ENCODE data around the gene CHMP1B. TPM values are rescaled to one million over a fixed set of nuclear protein-coding genes. Genes with fewer than 3 reads are reported as not detected.
"Not testable (repeated sequence)": the region's sequence is repeated elsewhere in the genome, so short reads cannot be mapped to it uniquely, and the experiment has no call there.

CHMP1B gene
- total RNA-seq, 2 donors from 2014 or later, result 42.3 to 80.1 TPM

GRCh38 chr18:11891737-11892136 lies 40.5 kb downstream of the CHMP1B start:
- Histone ChIP-seq H3K27ac (no peak overlapping the region), H3K4me1 (no peaks in the 10 kb centered on the region), H3K36me3 (peaks cover 3% of the 10 kb centered on the region), H3K9ac (ENCODE audit: low read depth in 2 of 2, low read length in 2 of 2) (no peak overlapping the region), H3K9me3 (no peaks in the 10 kb centered on the region), H3K4me3 (no peak overlapping the region), H3K27me3 (no peaks in the 10 kb centered on the region)
- intact Hi-C loops (cut with DNase I), result no loop called here
- no peak for DNase-seq
- no peak for TF ChIP-seq CTCF (IDR thresholded peaks at IDR 0.05)

DNA sequence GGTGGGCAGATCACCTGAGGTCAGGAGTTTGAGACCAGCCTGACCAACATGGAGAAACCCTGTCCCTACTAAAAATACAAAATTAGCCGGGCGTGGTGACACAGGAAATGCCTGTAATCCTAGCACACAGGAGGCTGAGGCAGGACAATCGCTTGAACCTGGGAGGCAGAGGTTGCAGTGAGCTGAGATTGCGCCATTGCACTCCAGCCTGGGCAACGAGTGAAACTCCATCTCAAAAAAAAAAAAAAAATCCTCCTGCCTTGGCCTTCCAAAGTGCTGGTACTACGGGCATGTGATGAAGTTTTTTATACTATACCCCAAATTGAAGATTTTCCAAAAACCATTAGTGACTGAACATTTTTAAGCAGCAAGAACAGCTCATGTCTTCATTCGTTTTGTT lies 41.2 kb downstream of the CHMP1B start:
- H3K9ac ChIP-seq (ENCODE audit: low read depth in 2 of 2, low read length in 2 of 2); intact Hi-C loops (cut with DNase I); H3K4me3 ChIP-seq; DNase-seq; H3K27ac ChIP-seq; H3K27me3 ChIP-seq; H3K4me1 ChIP-seq; H3K9me3 ChIP-seq; H3K36me3 ChIP-seq: not testable (repeated sequence)

DNA sequence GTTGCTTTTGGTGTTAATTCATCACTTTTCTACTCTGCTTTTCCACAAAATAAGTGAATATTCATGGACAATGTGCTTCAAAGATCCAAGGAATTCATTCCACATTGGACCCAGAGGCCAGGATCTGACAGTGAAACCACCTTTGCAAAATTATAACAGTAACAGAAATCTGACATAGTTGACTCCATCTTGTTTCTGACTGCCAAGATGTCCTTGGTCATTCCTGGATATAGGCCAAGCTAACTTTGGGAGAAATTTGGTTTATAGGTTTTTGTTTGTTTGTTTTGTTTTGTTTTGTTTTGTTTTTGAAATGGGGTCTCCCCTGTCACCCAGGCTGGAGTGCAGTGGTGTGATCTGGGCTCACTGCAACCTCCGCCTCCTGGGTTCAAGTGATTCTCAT lies 46.6 kb downstream of the CHMP1B start:
- Histone ChIP-seq H3K27me3 (no peaks in the 10 kb centered on the region), H3K9me3 (no peaks in the 10 kb centered on the region), H3K9ac (ENCODE audit: low read depth in 2 of 2, low read length in 2 of 2) (no peak overlapping the region), H3K4me3 (no peak overlapping the region), H3K4me1 (no peaks in the 10 kb centered on the region), H3K27ac (no peak overlapping the region), H3K36me3 (no peaks in the 10 kb centered on the region)
- TF ChIP-seq CTCF (IDR thresholded peaks at IDR 0.05), result no peak
- DNase-seq, result no peak
- intact Hi-C loops (cut with DNase I), result no loop called here

DNA sequence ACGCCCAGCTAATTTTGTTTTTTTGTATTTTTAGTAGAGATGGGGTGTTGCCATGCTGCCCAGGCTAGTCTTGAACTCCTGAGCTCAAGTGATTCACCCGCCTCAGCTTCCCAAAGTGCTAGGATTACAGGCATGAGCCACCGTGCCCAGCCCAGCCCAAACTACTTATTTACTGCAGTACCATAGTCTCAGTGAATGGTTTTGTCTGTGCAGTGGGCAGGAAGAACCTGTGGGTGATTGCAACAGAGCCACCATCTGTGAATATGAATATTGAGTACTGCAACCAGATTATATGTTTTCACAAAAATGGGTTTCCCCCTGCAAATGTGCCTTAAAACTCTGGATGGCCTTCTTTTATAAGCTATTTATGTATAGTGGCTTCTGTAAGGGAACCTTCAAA lies 47.9 kb downstream of the CHMP1B start:
- no peaks in the 10 kb centered on the region for H3K4me1 ChIP-seq
- no peak overlapping the region for H3K4me3 ChIP-seq
- H3K9me3 ChIP-seq, result no peaks in the 10 kb centered on the region
- DNase-seq, result no peak
- no peak overlapping the region for H3K27ac ChIP-seq
- H3K36me3 ChIP-seq, result no peaks in the 10 kb centered on the region
- H3K9ac ChIP-seq (ENCODE audit: low read depth in 2 of 2, low read length in 2 of 2), result no peak overlapping the region
- intact Hi-C loops (cut with DNase I), result no loop called here
- H3K27me3 ChIP-seq, result no peaks in the 10 kb centered on the region
- no peak for TF ChIP-seq CTCF (IDR thresholded peaks at IDR 0.05)

- H3K4me3 ChIP-seq, result no peak overlapping the region
- no peak overlapping the region for H3K9ac ChIP-seq (ENCODE audit: low read depth in 2 of 2, low read length in 2 of 2)
- no peaks in the 10 kb centered on the region for H3K27me3 ChIP-seq
- intact Hi-C loops (cut with DNase I), result loop anchor here (10.0 kb wide), 1 partner anchor 47 kb away; the partner anchor contains the start of gene CHMP1B
- no peak for TF ChIP-seq CTCF (IDR thresholded peaks at IDR 0.05)
- H3K9me3 ChIP-seq, result no peaks in the 10 kb centered on the region
- no peak overlapping the region for H3K27ac ChIP-seq
- no peak for DNase-seq
- no peaks in the 10 kb centered on the region for H3K4me1 ChIP-seq
- no peaks in the 10 kb centered on the region for H3K36me3 ChIP-seq
These were observed 50.7 kb downstream of the CHMP1B start for GRCh38 chr18:11901826-11902438.

DNA sequence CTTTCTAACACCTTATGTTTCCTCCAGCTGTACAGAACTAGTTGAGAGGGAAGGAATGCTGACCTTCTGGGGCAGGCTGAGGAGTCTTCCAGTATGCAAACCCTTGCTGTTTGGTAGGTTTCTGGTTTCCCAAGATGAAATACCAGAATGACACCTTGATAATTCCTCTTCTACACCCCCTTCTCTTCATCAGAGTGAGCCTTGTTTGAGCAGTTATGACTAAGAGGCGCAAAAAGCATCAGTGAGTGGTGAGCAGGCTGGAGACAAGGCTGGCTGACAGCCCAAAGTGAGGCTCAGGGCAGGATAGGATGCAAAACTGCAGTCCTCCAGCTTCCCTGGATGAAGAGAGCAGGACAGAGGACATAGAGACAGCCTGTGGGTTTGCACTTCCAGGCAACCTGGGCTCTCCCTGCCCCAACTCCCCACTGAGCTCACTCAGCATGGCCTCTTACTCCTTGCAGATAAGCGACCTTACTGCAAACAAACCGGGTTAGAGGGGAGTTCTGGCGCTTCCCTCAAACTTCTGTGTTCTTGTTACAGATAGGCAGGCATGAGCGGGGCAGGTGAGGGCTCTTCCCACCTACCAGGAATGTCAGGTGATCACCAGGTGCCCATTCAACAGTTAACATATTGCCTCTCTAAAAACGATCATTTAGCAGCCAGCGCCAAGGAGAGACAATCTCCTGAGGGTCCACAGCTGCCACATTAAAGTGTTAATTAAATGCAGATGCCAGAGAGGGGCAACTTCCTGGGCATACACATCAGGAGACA lies 51.5 kb downstream of the CHMP1B start:
- Histone ChIP-seq H3K4me1 (no peaks in the 10 kb centered on the region), H3K4me3 (no peak overlapping the region), H3K36me3 (no peaks in the 10 kb centered on the region), H3K27ac (no peak overlapping the region), H3K9me3 (no peaks in the 10 kb centered on the region), H3K27me3 (no peaks in the 10 kb centered on the region), H3K9ac (ENCODE audit: low read depth in 2 of 2, low read length in 2 of 2) (no peak overlapping the region)
- TF ChIP-seq CTCF (IDR thresholded peaks at IDR 0.05), result no peak
- intact Hi-C loops (cut with DNase I), result loop anchor here (10.0 kb wide), 1 partner anchor 48 kb away; the partner anchor contains the start of gene CHMP1B
- no peak for DNase-seq
